ENCODE data around the gene BICRA. TPM values are rescaled to one million over a fixed set of nuclear protein-coding genes. Genes with fewer than 3 reads are reported as not detected.
A peak's percentile ranks its signal among the peaks of the same experiment; 100 is the strongest.
"Not testable (repeated sequence)": the region's sequence is repeated elsewhere in the genome, so short reads cannot be mapped to it uniquely, and the experiment has no call there.

Gene BICRA
- total and polyA plus RNA-seq, 4 donors = 0.88 to 17.9 (median 12.3) TPM

DNA sequence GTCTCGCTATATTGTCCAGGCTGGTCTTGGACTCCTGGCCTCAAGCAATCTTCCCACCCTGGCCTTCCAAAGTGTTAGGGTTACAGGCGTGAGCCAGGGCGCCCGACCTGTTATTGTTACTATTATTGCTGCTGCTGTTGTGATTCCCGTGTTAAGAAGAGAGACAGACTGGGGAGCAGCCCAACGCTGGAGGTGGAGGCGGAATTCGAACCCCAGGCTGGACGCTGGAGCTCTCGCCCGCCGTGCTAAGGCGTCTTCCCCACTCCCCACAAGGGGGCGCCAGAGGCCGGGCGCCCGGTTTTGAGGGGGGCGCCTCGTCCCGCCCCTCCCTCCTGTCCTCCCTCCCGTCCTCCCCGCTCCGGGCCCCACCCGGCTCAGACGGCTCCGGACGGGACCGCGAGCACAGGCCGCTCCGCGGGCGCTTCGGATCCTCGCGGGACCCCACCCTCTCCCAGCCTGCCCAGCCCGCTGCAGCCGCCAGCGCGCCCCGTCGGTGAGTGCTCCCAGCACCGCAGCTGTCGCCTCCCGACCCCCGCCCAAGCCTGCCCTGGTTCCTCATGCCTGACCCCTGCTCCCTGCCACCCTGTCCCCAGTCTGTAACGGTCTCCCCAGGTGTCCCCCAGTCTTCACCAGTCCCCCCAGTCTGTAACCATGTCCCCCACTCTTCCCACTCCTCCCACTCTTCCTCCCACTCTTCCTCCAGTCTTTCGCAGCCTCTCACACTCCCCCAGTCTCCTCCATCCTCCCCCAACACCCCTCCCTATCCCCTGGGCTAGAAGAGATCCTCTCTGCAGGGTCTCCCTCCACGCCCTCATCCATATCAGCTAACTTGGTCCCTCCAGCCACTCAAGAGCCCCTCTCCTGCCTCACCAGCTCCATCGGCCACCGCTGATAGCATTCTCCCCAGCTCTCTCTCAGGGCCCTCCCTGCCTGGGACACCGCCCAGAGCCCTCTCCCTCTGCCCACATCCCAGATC, 104.4 kb downstream of the BICRA start, which contains the start of gene EHD2:
TSS of gene EHD2 (plus strand) at position 377 of the 976 bp plus-strand sequence. CDS start 3,191 bp downstream, outside the sequence.
- ATAC-seq (ENCODE audit: low FRiP score) (peak; percentile 97), DNase-seq (peak; percentile 82 to 93)
- Histone ChIP-seq H3K36me3 (ENCODE audit: control insufficient read depth in 1 of 2, insufficient read depth in 2 of 2, low read length in 1 of 2) (no peaks in the 10 kb centered on the region), H3K4me1 (ENCODE audit: control insufficient read depth in 1 of 2, insufficient read depth in 2 of 2, low read length in 2 of 2) (no peaks in the 10 kb centered on the region), H3K27me3 (ENCODE audit: control insufficient read depth in 1 of 2, insufficient read depth in 2 of 2, low read length in 1 of 2) (no peaks in the 10 kb centered on the region), H3K27ac (ENCODE audit: low read depth in 1 of 2, low read length in 2 of 2) (peak within 1 kb of the TSS; percentile 4 to 65), H3K9me3 (ENCODE audit: control insufficient read depth, low read length) (no peaks in the 10 kb centered on the region), H3K4me3 (ENCODE audit: low read length in 2 of 2) (peak within 1 kb of the TSS; percentile 81 to 84)
- WGBS, 2 donors = 2% methylated on average over 48 to 52 of the region's 52 CpGs
- intact Hi-C loops (cut with DNase I) = loop anchor here (1.0 to 10.0 kb wide), 4 partner anchors 30 to 75 kb away; partner anchors contain the start of gene NOP53 (in 1 of the 2)

DNA sequence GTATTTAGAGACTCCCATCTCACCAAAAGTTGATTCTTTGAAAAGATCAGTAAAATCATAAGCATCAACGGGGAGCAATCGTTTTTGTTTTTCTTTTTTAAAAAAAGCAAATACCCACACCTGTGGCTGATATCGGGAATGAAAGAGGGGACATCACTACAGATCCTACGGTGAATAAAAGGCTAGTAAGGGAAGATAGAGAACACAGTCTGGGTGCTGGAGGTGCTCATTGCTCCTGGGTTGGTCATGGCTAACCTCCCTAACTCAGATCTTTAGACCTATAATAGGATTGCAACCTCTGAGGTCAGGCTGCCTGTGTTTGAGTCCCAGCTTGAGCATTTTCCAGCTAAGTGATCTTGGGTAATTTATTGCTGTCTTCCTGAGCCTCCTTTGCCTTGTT, 105.4 kb downstream of the BICRA start:
- Histone ChIP-seq H3K27me3 (ENCODE audit: control insufficient read depth in 1 of 2, insufficient read depth in 2 of 2, low read length in 1 of 2) (no peaks in the 10 kb centered on the region), H3K9me3 (ENCODE audit: control insufficient read depth, low read length) (no peaks in the 10 kb centered on the region), H3K4me1 (ENCODE audit: control insufficient read depth in 1 of 2, insufficient read depth in 2 of 2, low read length in 2 of 2) (no peaks in the 10 kb centered on the region), H3K27ac (ENCODE audit: low read depth in 1 of 2, low read length in 2 of 2) (peak overlapping the region in 1 of 2 donors; percentile 33), H3K36me3 (ENCODE audit: control insufficient read depth in 1 of 2, insufficient read depth in 2 of 2, low read length in 1 of 2) (no peaks in the 10 kb centered on the region), H3K4me3 (ENCODE audit: low read length in 2 of 2) (peak overlapping the region; percentile 81 to 84)
- no peak for DNase-seq
- no peak for ATAC-seq (ENCODE audit: low FRiP score)
- WGBS, 2 donors = 82 to 84% methylated on average over 4 of the region's 4 CpGs
- intact Hi-C loops (cut with DNase I) = loop anchor here in 1 of 2 donors (10.0 kb wide), 1 partner anchor 70 kb away; no protein-coding TSS in a partner anchor

DNA sequence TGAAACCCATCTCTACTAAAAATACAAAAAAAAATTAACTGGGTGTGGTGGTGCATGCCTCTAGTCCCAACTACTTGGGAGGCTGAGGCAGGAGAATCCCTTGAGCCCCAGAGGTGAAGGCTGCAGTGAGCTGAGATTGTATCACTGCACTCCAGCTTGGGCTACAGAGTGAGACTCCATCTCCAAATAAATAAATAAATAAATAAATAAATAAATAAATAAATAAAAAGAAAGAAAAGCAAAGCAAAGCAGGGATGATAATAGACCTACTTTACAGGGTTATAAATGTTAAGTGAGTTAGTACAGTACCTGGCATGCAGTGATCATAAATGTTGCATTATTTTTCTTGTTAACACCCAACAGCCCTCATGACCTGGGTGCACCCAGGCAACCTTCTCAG, 105.9 kb downstream of the BICRA start:
- H3K27ac ChIP-seq (ENCODE audit: low read depth in 1 of 2, low read length in 2 of 2); H3K4me3 ChIP-seq (ENCODE audit: low read length in 2 of 2); H3K36me3 ChIP-seq (ENCODE audit: control insufficient read depth in 1 of 2, insufficient read depth in 2 of 2, low read length in 1 of 2); H3K27me3 ChIP-seq (ENCODE audit: control insufficient read depth in 1 of 2, insufficient read depth in 2 of 2, low read length in 1 of 2); ATAC-seq (ENCODE audit: low FRiP score); DNase-seq; H3K4me1 ChIP-seq (ENCODE audit: control insufficient read depth in 1 of 2, insufficient read depth in 2 of 2, low read length in 2 of 2); H3K9me3 ChIP-seq (ENCODE audit: control insufficient read depth, low read length): not testable (repeated sequence)
- intact Hi-C loops (cut with DNase I) = loop anchor here in 1 of 2 donors (10.0 kb wide), 1 partner anchor 70 kb away; no protein-coding TSS in a partner anchor

DNA sequence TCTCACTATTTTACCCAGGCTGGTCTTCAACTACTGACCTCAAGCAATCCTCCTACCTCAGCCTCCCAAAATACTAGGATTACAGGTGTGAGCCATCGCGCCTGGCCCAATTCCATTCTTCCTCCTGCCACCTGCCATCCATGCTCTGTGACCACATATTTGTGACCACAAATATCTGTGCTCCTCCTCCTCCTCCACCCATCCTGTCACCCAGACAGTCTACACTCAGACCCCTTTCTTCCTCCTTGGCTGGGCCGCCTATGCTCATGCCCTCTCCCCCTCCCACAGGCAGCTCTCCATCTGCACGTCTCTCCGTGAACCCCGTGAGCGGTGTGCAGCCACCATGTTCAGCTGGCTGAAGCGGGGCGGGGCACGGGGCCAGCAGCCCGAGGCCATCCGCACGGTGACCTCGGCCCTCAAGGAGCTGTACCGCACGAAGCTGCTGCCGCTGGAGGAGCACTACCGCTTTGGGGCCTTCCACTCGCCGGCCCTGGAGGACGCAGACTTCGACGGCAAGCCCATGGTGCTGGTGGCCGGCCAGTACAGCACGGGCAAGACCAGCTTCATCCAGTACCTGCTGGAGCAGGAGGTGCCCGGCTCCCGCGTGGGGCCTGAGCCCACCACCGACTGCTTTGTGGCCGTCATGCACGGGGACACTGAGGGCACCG, 107.5 kb downstream of the BICRA start:
- ATAC-seq (ENCODE audit: low FRiP score) (no peak), DNase-seq (no peak)
- Histone ChIP-seq H3K9me3 (ENCODE audit: control insufficient read depth, low read length) (no peaks in the 10 kb centered on the region), H3K27ac (ENCODE audit: low read depth in 1 of 2, low read length in 2 of 2) (no peak overlapping the region), H3K4me1 (ENCODE audit: control insufficient read depth in 1 of 2, insufficient read depth in 2 of 2, low read length in 2 of 2) (no peaks in the 10 kb centered on the region), H3K36me3 (ENCODE audit: control insufficient read depth in 1 of 2, insufficient read depth in 2 of 2, low read length in 1 of 2) (no peaks in the 10 kb centered on the region), H3K4me3 (ENCODE audit: low read length in 2 of 2) (no peak overlapping the region), H3K27me3 (ENCODE audit: control insufficient read depth in 1 of 2, insufficient read depth in 2 of 2, low read length in 1 of 2) (no peaks in the 10 kb centered on the region)
- WGBS, 2 donors = 80% methylated on average over 32 of the region's 32 CpGs
- intact Hi-C loops (cut with DNase I) = loop anchor here in 1 of 2 donors (10.0 kb wide), 1 partner anchor 68 kb away; no protein-coding TSS in a partner anchor

DNA sequence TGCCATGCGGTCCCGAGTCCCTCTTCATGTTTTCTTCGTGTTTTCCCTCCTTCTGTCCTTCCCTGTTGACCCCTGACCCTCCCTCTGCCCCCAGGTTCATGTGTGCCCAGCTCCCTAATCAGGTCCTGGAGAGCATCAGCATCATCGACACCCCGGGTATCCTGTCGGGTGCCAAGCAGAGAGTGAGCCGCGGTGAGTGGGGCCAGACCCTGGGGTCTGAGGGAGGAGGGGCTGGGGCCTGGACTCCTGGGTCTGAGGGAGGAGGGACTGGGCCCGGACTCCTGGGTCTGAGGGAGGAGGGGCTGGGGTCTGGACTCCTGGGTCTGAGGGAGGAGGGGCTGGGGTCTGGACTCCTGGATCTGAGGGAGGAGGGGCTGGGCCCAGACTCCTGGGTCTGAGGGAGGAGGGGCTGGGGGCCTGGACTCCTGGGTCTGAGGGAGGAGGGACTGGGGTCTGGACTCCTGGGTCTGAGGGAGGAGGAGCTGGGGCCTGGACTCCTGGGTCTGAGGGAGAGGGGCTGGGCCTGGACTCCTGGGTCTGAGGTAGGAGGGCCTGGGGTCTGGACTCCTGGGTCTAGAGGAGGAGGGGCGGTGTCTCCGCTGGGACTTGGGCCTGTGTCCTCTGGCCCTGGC, 109.6 kb downstream of the BICRA start:
- not testable (repeated sequence) for H3K27me3 ChIP-seq (ENCODE audit: control insufficient read depth in 1 of 2, insufficient read depth in 2 of 2, low read length in 1 of 2)

DNA sequence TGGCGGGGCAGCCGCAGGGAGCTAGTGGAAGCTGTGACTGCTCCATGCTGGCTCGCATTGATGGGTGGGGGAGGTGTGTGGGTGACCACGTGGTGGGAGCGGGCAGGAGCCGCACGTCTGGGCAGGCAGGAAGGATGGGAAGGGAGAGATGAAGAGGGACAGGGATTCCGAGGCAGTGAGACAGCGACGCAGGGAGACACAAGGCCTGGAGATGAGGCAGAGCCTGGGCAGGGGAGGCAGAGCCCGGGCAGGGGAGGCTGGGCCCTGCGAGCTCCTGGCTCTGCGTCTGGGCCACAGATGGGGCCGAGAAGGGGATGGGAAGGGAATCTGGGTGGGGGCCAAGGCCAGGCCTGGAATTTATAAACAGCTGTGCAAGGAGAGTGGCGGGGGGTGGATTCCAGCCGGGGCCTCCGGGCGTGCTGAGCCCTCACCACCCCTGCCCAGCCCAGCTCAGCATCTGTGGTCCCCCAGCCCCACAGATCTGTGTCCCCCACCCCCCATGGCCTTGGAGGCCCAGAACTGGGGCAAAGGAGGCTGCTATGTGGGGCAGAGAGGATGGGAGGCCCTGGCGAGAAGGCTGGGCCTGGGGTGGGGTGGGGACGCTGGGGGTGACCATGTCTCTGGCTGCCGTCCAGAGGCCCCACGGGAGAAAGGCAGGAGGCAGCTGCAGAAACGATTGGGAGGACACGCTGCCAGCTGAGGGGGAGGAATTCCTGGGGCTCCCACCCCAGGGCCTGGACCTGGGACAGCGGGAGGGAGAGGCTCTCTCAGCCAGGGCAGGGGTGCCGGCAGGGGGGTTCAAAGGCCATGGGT, 110.3 kb downstream of the BICRA start:
- Histone ChIP-seq H3K36me3 (ENCODE audit: control insufficient read depth in 1 of 2, insufficient read depth in 2 of 2, low read length in 1 of 2) (no peaks in the 10 kb centered on the region), H3K27me3 (ENCODE audit: control insufficient read depth in 1 of 2, insufficient read depth in 2 of 2, low read length in 1 of 2) (no peaks in the 10 kb centered on the region), H3K4me1 (ENCODE audit: control insufficient read depth in 1 of 2, insufficient read depth in 2 of 2, low read length in 2 of 2) (peaks cover 0 to under 1% of the 10 kb centered on the region in 2 donors), H3K9me3 (ENCODE audit: control insufficient read depth, low read length) (no peaks in the 10 kb centered on the region), H3K4me3 (ENCODE audit: low read length in 2 of 2) (no peak overlapping the region), H3K27ac (ENCODE audit: low read depth in 1 of 2, low read length in 2 of 2) (peak overlapping the region; percentile 32 to 92)
- intact Hi-C loops (cut with DNase I) = loop anchor here in 1 of 2 donors (10.0 kb wide), 1 partner anchor 66 kb away; no protein-coding TSS in a partner anchor
- 3% methylated on average over 22 to 26 of the region's 26 CpGs for WGBS, 2 donors
- ATAC-seq (ENCODE audit: low FRiP score) (peak; percentile 92), DNase-seq (peak; percentile 92 to 95)

More for the DNA sequence above, 109.6 kb downstream of the BICRA start:
- not testable (repeated sequence) for H3K4me1 ChIP-seq (ENCODE audit: control insufficient read depth in 1 of 2, insufficient read depth in 2 of 2, low read length in 2 of 2); H3K4me3 ChIP-seq (ENCODE audit: low read length in 2 of 2); H3K36me3 ChIP-seq (ENCODE audit: control insufficient read depth in 1 of 2, insufficient read depth in 2 of 2, low read length in 1 of 2); DNase-seq; H3K9me3 ChIP-seq (ENCODE audit: control insufficient read depth, low read length); ATAC-seq (ENCODE audit: low FRiP score)
- 25 to 29% methylated on average over 11 of the region's 11 CpGs for WGBS, 2 donors
- intact Hi-C loops (cut with DNase I) = loop anchor here in 1 of 2 donors (10.0 kb wide), 1 partner anchor 66 kb away; no protein-coding TSS in a partner anchor
- peak overlapping the region; percentile 47 to 92 for H3K27ac ChIP-seq (ENCODE audit: low read depth in 1 of 2, low read length in 2 of 2)

GRCh38 chr19:47720669-47721422, 111.9 kb downstream of the BICRA start:
- no peak for DNase-seq
- H3K9me3 ChIP-seq (ENCODE audit: control insufficient read depth, low read length) = no peaks in the 10 kb centered on the region
- H3K27me3 ChIP-seq (ENCODE audit: control insufficient read depth in 1 of 2, insufficient read depth in 2 of 2, low read length in 1 of 2) = no peaks in the 10 kb centered on the region
- peak overlapping the region in 1 of 2 donors; percentile 17 for H3K27ac ChIP-seq (ENCODE audit: low read depth in 1 of 2, low read length in 2 of 2)
- peaks cover 0 to 2% of the 10 kb centered on the region in 2 donors for H3K4me1 ChIP-seq (ENCODE audit: control insufficient read depth in 1 of 2, insufficient read depth in 2 of 2, low read length in 2 of 2)
- no peak for ATAC-seq (ENCODE audit: low FRiP score)
- H3K4me3 ChIP-seq (ENCODE audit: low read length in 2 of 2) = no peak overlapping the region
- intact Hi-C loops (cut with DNase I) = no loop called here
- WGBS, 2 donors = 76 to 81% methylated on average over 14 of the region's 14 CpGs
- H3K36me3 ChIP-seq (ENCODE audit: control insufficient read depth in 1 of 2, insufficient read depth in 2 of 2, low read length in 1 of 2) = peaks cover 0 to 2% of the 10 kb centered on the region in 2 donors
